ENCODE results near the gene NR4A3. TPM values are rescaled to one million over a fixed set of nuclear protein-coding genes. Genes with fewer than 3 reads are reported as not detected.

Gene NR4A3
- total and polyA plus RNA-seq, 9 of the 15 experiments (the other 6 are each of a cell fraction or from before 2014, with no cell fraction given): 0.04 to 0.07 TPM; not detected in 7

DNA sequence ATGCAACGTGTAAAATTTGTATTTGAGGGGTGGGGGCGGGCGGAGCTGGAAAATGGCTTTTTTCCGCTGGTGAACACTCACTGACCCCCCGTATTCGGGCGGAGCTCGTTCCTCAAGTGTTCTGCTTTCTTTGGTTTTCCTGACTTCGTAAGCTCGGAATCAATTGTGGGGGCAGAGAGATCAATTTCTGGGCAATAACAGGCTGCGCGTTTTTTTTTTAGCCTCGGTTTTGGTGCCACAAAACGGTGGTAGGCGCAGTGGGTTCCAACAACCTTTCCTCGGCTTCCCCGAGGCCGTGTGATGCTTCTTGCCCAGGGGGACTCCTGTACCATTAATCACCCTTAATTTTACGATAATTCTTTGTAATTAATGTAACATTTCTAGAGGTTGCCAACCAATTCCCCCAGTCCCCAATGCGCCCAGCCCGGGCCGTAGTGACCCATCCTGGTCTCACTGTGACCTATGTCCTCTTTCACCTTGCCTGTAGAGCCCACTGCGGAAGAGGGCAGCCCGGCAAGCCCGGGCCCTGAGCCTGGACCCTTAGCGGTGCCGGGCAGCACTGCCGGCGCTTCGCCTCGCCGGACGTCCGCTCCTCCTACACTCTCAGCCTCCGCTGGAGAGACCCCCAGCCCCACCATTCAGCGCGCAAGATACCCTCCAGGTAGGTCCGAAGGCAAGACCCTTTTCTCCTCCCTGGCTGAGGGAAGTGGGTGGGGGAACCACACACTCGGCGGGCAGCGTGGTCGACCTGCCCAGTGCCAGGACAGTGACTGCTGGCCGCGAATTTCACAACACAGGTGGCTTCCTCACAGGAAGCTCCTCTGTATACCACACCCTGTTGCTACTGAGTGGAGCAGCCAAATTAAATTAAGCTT lies 3.7 kb downstream of the NR4A3 start:
- ATAC-seq (no peak), DNase-seq (ENCODE audit: extremely low read depth in 1 of 4, low spot score in 3 of 4) (no peak), FAIRE-seq (no peak)
- no peak overlapping the region for H3K4me2 ChIP-seq (ENCODE audit: insufficient read depth, low read length)
- peaks cover 40 to 68% of the 10 kb centered on the region in 2 experiments for H3K27me3 ChIP-seq (ENCODE audit: control insufficient read depth in 2 of 2, insufficient read depth in 2 of 2, low read length in 2 of 2)
- POLR2A ChIA-PET: no interaction called here
- H3K9me3 ChIP-seq (replicated peaks; ENCODE audit: control insufficient read depth, insufficient read depth, low read depth, low read length): no peaks in the 10 kb centered on the region
- H3K9me1 ChIP-seq (ENCODE audit: control insufficient read depth, insufficient read depth, low read length): no peaks in the 10 kb centered on the region
- H3K9ac ChIP-seq (ENCODE audit: insufficient read depth in 1 of 2, low read depth in 2 of 2, low read length in 2 of 2): no peak overlapping the region
- no peak overlapping the region for H3K4me3 ChIP-seq
- H2AFZ ChIP-seq (ENCODE audit: low read depth, low read length): no peak overlapping the region
- WGBS (ENCODE audit: insufficient coverage, low coverage, missing lambda C conversion rate): 42% methylated on average over 41 of the region's 44 CpGs
- BruUV-seq (replicated peaks): no TSS peak
- H3K4me1 ChIP-seq (replicated peaks in 1 of 2; ENCODE audit: control insufficient read depth in 2 of 2, insufficient read depth in 2 of 2, low read length in 2 of 2): peaks cover 4 to 46% of the 10 kb centered on the region in 2 experiments; a peak in 3 of 5 replicates
- CTCF ChIA-PET (ENCODE audit: low intra/inter-chr PET ratio): no interaction called here
- intact Hi-C loops (cut with micrococcal nuclease): loop anchor here (2.0 to 10.0 kb wide), 5 partner anchors 149 to 561 kb away; partner anchors contain the start of genes ERP44 and INVS
- no peaks in the 10 kb centered on the region for H3K79me2 ChIP-seq (ENCODE audit: control insufficient read depth, insufficient read depth, low read length)
- 0 out of 2 replicates have a peak, but pooled peaks cover 3% of the 10 kb centered on the region for H4K20me1 ChIP-seq (replicated peaks; ENCODE audit: control insufficient read depth, insufficient read depth, low read length)
- H3K27ac ChIP-seq (ENCODE audit: extremely low read depth, low read depth, low read length): no peak overlapping the region
- no peaks in the 10 kb centered on the region for H3K36me3 ChIP-seq (ENCODE audit: control insufficient read depth, insufficient read depth, low read length)
- in situ Hi-C loops (cut with MboI): no loop called here
- TF ChIP-seq ZBTB26 (CRISPR knock-in tag; IDR thresholded peaks at IDR 0.05) (no peak), SAFB2 (IDR thresholded peaks at IDR 0.05; ENCODE audit: borderline replicate concordance, low read depth, low read length, severe bottlenecking) (no peak), KLF1 (tag; IDR thresholded peaks at IDR 0.05) (no peak), GABPB1 (CRISPR knock-in tag; IDR thresholded peaks at IDR 0.05) (no peak), ZBTB1 (CRISPR knock-in tag; IDR thresholded peaks at IDR 0.05; ENCODE audit: borderline replicate concordance, low read depth) (no peak), RAD51 (IDR thresholded peaks at IDR 0.05; ENCODE audit: borderline replicate concordance, low read depth) (no peak), MECOM (CRISPR knock-in tag; IDR thresholded peaks at IDR 0.05) (no peak), SMARCE1 (IDR thresholded peaks at IDR 0.05) (no peak), GTF2A2 (tag; IDR thresholded peaks at IDR 0.05) (no peak), HMGXB4 (CRISPR knock-in tag; IDR thresholded peaks at IDR 0.05) (no peak), ZNF785 (CRISPR knock-in tag; IDR thresholded peaks at IDR 0.05) (no peak), MIER1 (IDR thresholded peaks at IDR 0.05; ENCODE audit: low read depth) (no peak), HDAC1 (IDR thresholded peaks at IDR 0.05) (no peak), ZHX1 (conservative IDR thresholded peaks at IDR 0.05; ENCODE audit: low read length) (no peak)
